NCI-H1694 treated with DMSO at 0.1 percent for 48 hours (cell line): ENCODE data around the gene SLC5A10.
"Not testable (repeated sequence)": the region's sequence is repeated elsewhere in the genome, so short reads cannot be mapped to it uniquely, and the experiment has no call there.

ENCODE experiments used
- DNase-seq: peaks from one replicate; lab custom pipeline; 2025; lab: John Stamatoyannopoulos, UW

SLC5A10 gene

GRCh38 chr17:19019041-19019941, 67.3 kb downstream of the SLC5A10 start:
- peak; percentile 41 for DNase-seq

DNA sequence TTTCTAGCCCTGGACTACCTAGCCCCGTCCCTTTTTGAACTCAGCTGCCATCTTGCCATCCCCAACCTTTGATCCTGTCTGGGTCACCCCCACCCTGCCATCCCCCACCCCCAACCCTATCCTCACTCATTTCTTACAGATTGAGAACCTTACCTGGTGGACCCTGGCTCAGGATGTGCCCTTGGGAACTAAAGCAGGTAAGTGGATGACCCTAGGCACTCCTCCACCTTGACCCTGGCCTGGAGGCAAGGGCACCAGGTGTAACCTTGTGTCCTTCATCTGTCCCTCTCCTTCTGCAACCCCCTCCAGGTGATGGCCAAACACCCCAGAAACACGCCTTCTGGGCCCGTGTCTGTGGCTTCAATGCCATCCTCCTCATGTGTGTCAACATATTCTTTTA, 68.1 kb downstream of the SLC5A10 start:
- no peak for DNase-seq

DNA sequence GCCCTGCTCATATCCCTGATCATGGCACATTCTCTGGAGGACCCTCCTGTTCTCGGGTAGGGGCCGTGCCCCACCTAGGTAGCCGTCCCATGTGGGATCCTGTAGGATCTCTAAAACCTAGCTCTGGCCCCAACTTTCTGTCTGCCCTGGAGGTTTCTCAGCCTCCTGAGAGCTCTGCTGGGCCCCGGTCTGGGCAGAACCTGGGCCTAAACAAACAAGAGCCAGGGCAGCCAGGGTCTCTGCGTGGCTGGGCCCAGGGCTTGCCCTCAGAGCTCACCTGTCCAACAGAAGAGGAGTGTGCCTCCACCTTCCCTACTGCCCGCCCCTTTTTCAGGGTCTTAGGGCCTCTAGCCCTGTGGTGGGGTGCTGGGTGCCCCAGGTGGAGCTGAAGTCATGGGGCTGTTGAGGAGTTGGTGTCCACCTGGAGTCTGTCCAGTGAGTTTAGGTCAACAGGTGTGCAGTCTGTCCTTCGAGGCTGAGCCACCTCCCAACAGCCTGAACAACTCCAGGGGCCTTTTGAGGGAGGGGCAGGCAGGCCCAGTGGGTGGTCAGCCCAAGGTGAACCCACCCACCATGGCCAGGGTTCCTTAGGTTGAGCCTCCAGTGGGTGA, 69.2 kb downstream of the SLC5A10 start:
- not testable (repeated sequence) for DNase-seq

DNA sequence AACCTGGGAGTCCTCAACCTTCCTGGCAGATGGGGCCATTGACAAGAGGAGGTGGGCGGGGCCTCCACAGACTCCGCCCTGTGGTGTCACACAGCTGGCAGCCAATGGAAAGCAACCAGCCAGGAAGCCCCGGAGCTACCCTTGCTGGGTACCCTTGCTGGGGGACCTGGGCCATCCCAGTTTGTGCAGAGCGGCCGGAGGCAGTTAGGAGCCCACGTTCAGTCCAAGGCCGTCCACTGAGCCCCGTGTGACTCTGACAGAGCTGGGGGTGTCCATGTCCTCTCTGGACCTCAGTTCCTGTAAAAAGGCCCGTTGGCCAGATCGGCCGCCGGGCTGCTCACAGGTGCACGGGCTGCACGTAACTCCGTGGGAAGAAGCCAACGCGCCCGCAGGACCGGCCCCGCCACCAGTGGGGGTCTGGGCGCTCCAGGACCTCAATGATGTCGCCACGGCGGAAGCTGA, 69.7 kb downstream of the SLC5A10 start:
- DNase-seq: no peak

- no peak for DNase-seq
Measured at GRCh38 chr17:19022128-19022527, 70.2 kb downstream of the SLC5A10 start.

DNA sequence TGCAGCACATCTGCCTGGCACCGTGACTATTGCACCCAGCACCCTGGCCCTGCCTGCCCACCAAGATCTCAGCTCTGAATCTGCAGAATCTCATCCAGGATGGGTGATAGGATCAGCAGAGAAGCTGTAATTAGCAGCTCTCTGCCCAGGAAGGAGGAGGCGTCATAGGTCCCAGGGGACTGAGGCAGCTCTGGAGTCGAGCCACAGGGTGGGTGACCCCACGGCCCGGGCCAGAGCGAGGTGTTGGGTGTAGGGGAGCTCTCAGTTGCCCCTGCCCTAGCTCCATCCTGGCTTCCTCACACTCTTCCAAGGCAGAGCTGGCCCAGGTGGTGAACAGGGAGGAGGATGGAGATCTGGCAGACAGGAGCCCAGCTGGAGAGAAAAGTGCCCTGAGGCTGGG, 70.8 kb downstream of the SLC5A10 start:
- DNase-seq: no peak

DNA sequence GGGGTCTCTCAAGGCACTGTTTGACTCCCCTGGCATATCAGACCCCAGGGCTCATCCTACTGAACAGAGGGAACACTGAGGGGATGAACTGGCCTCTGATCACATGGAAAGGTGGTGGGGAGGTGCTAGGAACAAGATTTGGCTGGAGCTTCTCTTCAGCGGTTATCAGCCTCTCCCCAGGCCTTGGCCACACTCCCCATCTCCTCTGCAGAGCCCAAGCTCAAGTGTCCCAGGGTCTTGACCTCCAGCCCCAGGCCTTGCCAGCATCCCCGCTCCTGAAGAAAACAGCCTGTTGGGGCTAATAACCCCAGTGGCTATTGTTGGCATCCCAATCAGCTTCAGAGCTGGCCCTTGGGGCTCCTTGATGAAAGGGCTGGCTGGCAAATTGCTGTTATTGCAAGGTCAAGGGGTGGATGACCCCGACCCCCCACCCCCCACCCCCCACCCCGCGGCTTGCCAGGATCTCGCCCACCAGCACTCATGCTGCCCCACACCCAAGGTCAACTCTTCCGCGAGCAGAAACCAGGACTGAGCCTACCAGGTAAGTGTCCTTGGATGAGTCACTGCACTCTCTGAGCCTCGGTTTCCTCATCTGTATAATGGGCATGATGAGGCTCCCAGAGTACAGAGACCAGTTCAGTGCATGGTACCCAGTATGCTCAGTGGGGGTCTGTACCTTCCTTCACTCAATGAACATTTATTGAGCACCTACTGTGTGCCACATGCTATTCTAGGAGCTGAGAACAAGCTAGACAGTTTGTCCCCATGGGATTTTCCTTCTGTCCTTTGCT, 71.4 kb downstream of the SLC5A10 start:
- DNase-seq: no peak

DNA sequence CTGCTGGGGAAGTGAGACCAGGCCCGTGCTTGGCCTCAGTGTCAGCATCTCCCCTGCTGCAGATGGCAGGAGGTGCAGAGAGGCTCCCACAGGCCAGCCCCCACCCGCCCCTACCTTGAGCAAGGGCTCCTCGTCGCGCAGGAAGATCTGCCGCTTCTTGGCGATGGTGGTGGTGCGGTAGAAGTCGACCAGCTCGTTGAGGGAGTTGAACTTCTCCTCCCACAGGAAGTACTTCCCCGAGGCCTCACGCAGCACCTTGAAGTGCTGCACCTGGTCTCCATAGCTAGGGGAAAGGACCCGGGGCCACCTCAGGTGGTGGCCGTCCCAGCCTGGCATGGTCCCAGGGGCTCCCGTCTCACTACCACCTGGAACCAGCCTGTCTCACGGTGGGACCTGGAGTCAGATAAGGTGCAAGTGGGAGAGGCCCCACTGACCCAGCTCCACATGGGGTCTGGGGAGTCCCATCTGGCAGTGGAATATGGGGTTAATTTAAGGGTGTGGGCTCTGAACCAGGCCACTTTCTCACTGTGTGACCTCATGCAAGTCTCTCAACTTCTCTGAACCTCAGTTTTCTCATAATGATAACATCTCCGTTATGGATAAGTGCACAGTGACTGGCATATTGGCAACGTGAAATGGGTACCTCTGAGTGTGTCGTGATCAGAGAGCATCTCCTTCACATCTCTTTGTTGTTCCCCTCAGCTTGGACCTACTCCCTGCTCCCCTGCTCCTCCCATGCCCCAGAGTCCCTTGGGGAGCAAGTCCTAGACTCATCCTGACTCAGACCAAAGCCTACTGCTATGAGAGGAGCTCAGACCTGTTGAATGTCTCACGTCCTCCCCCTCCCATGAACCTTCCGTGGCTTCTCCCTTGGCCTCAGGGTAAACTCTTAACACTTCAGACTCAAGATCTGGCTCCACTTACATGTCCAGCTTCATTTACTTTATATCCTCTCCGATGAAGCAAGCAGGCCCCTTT, 72.4 kb downstream of the SLC5A10 start:
- no peak for DNase-seq

GRCh38 chr17:19028671-19029070, 76.7 kb downstream of the SLC5A10 start:
- not testable (repeated sequence) for DNase-seq

DNA sequence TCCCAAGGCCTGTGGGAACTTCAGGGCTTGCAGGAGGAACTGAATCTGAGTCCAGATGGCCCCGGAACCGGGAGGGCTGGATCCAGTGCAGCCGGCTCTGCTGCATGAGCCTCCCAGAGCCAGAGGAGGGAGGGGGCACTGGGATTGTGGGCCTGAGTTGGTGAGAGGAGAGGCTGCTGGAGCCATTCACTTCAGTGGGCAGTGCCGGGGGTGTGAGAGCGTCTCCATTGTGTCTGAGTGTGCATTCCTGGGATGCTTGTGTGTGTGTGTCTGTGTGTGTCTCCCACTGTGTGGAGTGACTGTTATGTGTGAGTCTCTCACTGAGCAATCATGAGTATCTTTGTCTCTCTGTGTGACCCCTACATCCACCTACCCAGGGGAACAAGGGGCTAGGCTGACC, 77.8 kb downstream of the SLC5A10 start:
- not testable (repeated sequence) for DNase-seq

GRCh38 chr17:19030771-19031449, 78.9 kb downstream of the SLC5A10 start:
- not testable (repeated sequence) for DNase-seq

DNA sequence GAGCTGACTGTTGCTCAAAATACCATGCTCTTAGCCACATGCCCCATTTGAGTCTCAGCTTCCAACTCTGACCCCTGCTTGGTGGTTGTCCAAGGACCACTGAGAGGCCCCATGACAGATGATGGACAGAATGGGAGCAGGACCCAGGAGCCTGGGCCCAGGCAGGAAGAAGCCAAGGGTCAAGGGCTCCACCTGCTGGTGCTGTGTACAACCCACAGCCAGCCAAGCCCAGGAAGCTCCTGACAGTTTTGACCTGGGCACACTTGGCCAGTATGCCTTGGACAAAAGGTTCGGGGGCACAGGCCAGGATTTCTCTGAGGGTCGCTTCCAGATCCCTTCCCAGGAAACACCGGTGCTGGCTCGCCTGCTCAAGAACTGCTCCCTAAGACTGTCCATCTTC, 79.8 kb downstream of the SLC5A10 start:
- not testable (repeated sequence) for DNase-seq

DNA sequence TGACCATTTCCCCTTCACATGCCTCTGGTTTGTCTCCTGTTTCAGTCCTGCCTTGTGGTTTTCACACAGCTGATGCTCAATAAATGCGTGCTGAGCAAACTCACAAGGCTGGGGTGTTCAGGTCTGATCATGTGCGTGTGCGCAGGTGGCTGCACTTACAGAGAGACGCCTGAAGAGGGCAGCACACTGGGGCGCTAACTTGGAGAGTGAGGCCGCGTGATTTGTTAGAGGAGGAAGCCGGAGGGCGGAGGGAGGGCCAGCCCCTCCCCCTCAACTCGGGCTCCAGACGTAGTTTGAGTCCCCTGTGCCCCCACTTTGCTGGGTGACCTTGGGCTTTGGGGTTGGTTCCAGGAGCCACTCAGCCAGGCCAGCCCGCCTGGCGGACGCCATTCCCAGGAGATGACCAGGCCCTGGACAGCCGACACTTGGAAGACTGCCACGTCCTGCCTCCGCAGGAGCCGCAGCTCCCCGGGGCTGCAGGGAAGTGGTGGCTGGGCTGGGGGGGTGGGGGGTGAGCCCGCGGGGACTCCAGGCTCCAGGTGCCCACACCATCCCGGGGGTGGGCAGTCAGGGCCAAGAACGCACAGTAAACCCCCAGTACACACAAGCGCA, 80.5 kb downstream of the SLC5A10 start:
- DNase-seq: not testable (repeated sequence)

GRCh38 chr17:19036186-19036585, 84.2 kb downstream of the SLC5A10 start:
- not testable (repeated sequence) for DNase-seq

DNA sequence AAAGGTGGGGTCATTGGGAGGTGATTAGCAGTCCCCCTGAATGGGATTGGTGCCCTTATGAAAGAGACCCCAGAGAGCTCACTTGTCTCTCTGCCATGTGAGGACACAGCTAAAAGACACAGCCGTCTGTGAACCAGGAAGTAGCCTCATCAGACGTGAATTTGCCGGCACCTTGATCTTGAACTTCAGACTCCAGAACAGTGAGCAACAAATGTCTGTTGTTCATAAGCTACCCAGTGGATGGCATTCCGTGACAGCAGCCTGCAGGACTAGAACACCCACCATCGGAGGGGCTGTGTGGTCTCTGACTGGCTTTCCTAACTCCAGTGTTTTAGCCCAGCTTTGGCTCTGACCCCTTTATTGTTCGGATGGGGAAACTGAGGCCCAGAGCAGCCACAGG, 85.6 kb downstream of the SLC5A10 start:
- not testable (repeated sequence) for DNase-seq

DNA sequence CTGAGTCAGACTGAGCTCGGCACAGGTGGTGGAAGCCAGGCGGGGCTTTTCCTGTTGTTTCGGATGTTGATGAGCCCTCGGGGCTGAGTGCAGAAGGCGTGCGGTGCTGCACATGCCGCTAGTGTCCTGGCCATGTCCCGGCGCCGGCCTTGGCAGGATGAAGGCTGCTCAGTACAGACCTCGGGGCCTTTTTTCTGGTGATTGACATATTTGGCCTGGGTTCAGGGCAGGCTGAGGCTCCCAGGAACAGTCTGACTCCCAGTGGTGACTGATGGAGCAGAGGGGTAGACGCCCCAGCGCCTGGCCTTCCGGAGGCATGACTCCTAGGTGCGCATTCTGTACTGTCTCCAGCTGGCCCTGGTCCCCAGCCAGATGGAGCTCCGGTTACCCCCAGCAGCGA, 86.0 kb downstream of the SLC5A10 start:
- DNase-seq: not testable (repeated sequence)

GRCh38 chr17:19038730-19039129, 86.8 kb downstream of the SLC5A10 start:
- DNase-seq: not testable (repeated sequence)

- not testable (repeated sequence) for DNase-seq
Measured at GRCh38 chr17:19040350-19040749, 88.4 kb downstream of the SLC5A10 start.

DNA sequence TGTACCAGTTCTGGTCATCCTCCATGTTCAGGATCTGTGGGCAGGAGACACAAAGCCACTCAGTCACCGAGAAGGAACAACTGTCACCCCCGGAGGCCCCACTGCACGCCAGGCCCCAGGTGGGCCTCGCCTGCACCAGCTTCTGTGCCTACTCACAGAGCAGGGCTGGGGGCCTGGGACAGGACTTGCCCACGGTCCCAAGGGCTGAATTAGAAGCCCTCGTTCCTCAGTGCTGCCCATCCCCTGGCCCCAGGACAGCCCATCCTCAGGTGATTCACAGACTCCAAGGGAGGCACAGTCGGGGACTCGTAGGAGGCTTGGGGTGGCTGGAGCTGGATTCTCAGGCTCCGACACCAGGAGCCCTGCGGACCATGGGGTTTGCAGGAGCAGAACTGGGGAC, 89.9 kb downstream of the SLC5A10 start:
- not testable (repeated sequence) for DNase-seq

GRCh38 chr17:19042369-19042768, 90.4 kb downstream of the SLC5A10 start:
- DNase-seq: not testable (repeated sequence)
